ENCODE results near the gene TBC1D3B. TPM values are rescaled to one million over a fixed set of nuclear protein-coding genes. Genes with fewer than 3 reads are reported as not detected.
A peak's percentile ranks its signal among the peaks of the same experiment; 100 is the strongest.
"Not testable (repeated sequence)": the region's sequence is repeated elsewhere in the genome, so short reads cannot be mapped to it uniquely, and the experiment has no call there.

The TBC1D3B gene
- total RNA-seq, 1 donor from 2014 or later, result 8.2 TPM

- H3K9me3 ChIP-seq, result no peaks in the 10 kb centered on the region
- intact Hi-C loops (cut with DNase I), result no loop called here
- no peaks in the 10 kb centered on the region for H3K4me1 ChIP-seq
- no peak overlapping the region for H3K27ac ChIP-seq
- ATAC-seq, result peak; percentile 43
- H3K36me3 ChIP-seq, result no peaks in the 10 kb centered on the region
- no peaks in the 10 kb centered on the region for H3K27me3 ChIP-seq
- no peak overlapping the region for H3K4me3 ChIP-seq
- no peak for DNase-seq
- no peak for TF ChIP-seq CTCF (IDR thresholded peaks at IDR 0.05)
These were observed 36.5 kb upstream of the TBC1D3B start for GRCh38 chr17:36212966-36213365.

GRCh38 chr17:36212272-36212605 lies 35.8 kb upstream of the TBC1D3B start:
- Histone ChIP-seq H3K4me1 (no peaks in the 10 kb centered on the region), H3K27ac (no peak overlapping the region), H3K9me3 (no peaks in the 10 kb centered on the region), H3K27me3 (no peaks in the 10 kb centered on the region), H3K4me3 (no peak overlapping the region), H3K36me3 (no peaks in the 10 kb centered on the region)
- intact Hi-C loops (cut with DNase I), result no loop called here
- ATAC-seq, result no peak
- DNase-seq, result no peak
- TF ChIP-seq CTCF (IDR thresholded peaks at IDR 0.05), result no peak

- DNase-seq (peak; percentile 70), ATAC-seq (peak; percentile 64)
- H3K27ac ChIP-seq; H3K27me3 ChIP-seq; H3K36me3 ChIP-seq; intact Hi-C loops (cut with DNase I); H3K4me3 ChIP-seq; H3K9me3 ChIP-seq; H3K4me1 ChIP-seq: not testable (repeated sequence)
These were observed 35.2 kb upstream of the TBC1D3B start for GRCh38 chr17:36211484-36212271.

GRCh38 chr17:36210439-36211211 lies 34.2 kb upstream of the TBC1D3B start, which contains the start of gene CCL4L2:
Gene CCL4L2 (plus strand): TSS chr17:36211063.
- H3K27ac ChIP-seq; H3K4me1 ChIP-seq; H3K9me3 ChIP-seq; H3K36me3 ChIP-seq; H3K4me3 ChIP-seq; H3K27me3 ChIP-seq; DNase-seq; intact Hi-C loops (cut with DNase I): not testable (repeated sequence)
- peak; percentile 89 for ATAC-seq

GRCh38 chr17:36209575-36209974 lies 33.1 kb upstream of the TBC1D3B start:
- TF ChIP-seq CTCF (IDR thresholded peaks at IDR 0.05), result no peak
- H3K36me3 ChIP-seq, result no peaks in the 10 kb centered on the region
- intact Hi-C loops (cut with DNase I), result no loop called here
- H3K27ac ChIP-seq, result no peak overlapping the region
- no peak for DNase-seq
- no peaks in the 10 kb centered on the region for H3K27me3 ChIP-seq
- ATAC-seq, result no peak
- no peaks in the 10 kb centered on the region for H3K4me1 ChIP-seq
- H3K4me3 ChIP-seq, result no peak overlapping the region
- no peaks in the 10 kb centered on the region for H3K9me3 ChIP-seq

GRCh38 chr17:36207383-36207782 lies 30.9 kb upstream of the TBC1D3B start:
- H3K4me3 ChIP-seq; intact Hi-C loops (cut with DNase I); H3K4me1 ChIP-seq; DNase-seq; H3K27ac ChIP-seq; H3K36me3 ChIP-seq; ATAC-seq; H3K27me3 ChIP-seq; H3K9me3 ChIP-seq: not testable (repeated sequence)

- ATAC-seq, result not testable (repeated sequence)
These were observed 30.0 kb upstream of the TBC1D3B start for GRCh38 chr17:36206486-36206821.

More at GRCh38 chr17:36206486-36206821, 30.0 kb upstream of the TBC1D3B start:
- intact Hi-C loops (cut with DNase I); H3K4me3 ChIP-seq; H3K9me3 ChIP-seq; H3K27me3 ChIP-seq; DNase-seq; H3K27ac ChIP-seq; H3K4me1 ChIP-seq; H3K36me3 ChIP-seq: not testable (repeated sequence)
